ENCODE measurements around the gene NPAS3.

NPAS3 gene

DNA sequence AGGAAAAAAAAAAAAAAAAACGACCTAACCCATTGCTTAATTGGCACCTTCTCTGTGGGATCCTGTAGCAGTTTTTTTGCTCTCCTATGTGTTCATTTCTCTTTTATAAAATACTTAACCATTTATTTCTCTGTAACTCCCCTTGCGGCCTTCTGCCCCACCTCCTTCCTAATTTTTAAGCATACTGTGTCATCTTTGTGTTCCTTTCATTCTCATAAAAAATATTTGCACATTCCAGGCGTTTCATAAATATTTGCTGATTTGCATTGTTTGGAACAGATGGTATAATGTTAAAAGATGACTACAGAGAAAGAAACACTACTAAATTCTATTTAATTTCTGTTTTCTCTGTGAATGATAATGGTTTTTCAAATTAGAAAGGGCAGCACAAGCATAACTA lies 77.9 kb downstream of the NPAS3 start:
- no peaks in the 10 kb centered on the region for H3K27me3 ChIP-seq (ENCODE audit: control insufficient read depth, insufficient read depth, low read length)
- no peaks in the 10 kb centered on the region for H3K36me3 ChIP-seq (ENCODE audit: control insufficient read depth, insufficient read depth, low read length)
- H3K4me1 ChIP-seq (ENCODE audit: control insufficient read depth, insufficient read depth, low read length) = no peaks in the 10 kb centered on the region
- H3K4me3 ChIP-seq (ENCODE audit: low read depth, low read length) = no peak overlapping the region
- H3K9me3 ChIP-seq (ENCODE audit: control insufficient read depth, insufficient read depth, low read depth, low read length) = no peaks in the 10 kb centered on the region
- H3K27ac ChIP-seq (ENCODE audit: low read depth, low read length) = no peak overlapping the region
- no peak overlapping the region for H3K9ac ChIP-seq (ENCODE audit: low read length)

DNA sequence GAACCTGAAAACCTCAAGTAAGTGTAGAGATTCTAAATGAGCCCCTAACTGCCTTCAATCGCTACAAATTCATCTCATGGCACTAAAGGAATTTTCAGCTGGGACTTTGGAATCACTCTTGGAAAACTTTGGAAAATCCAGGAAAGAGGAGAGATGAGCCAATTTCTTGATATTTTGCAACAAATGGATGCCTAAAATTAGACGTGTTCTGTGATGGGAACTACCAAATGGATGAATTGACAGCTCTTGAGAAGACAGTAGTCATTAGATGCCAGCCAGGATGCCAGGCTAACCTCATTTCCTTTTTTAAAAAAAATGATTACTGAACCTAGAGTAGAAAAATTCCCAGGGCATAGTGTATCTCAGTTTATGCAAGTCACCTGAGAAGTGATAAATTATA lies 78.3 kb downstream of the NPAS3 start:
- H3K27me3 ChIP-seq (ENCODE audit: control insufficient read depth, insufficient read depth, low read length) = no peaks in the 10 kb centered on the region
- no peak overlapping the region for H3K27ac ChIP-seq (ENCODE audit: low read depth, low read length)
- no peaks in the 10 kb centered on the region for H3K36me3 ChIP-seq (ENCODE audit: control insufficient read depth, insufficient read depth, low read length)
- H3K9ac ChIP-seq (ENCODE audit: low read length) = no peak overlapping the region
- no peak overlapping the region for H3K4me3 ChIP-seq (ENCODE audit: low read depth, low read length)
- H3K9me3 ChIP-seq (ENCODE audit: control insufficient read depth, insufficient read depth, low read depth, low read length) = no peaks in the 10 kb centered on the region
- H3K4me1 ChIP-seq (ENCODE audit: control insufficient read depth, insufficient read depth, low read length) = no peaks in the 10 kb centered on the region

DNA sequence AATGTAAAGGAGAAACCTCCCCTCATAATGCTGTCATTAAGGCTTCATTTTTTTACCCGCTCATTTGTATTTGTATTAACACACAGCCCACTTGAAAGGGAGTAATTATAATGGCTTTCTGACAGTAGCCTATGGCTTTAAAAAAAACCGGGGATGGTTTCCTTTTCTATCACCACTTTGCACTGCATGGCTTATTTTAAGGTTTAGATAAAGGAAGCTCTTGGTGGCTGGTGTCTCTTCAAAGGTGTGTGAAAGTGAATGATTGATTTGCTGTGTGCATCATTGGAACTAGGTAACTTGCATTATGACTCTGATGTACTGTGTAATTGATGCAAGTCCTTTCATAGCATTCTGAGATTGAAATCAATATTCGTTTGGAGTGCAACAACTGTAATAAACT lies 80.7 kb downstream of the NPAS3 start:
- H3K36me3 ChIP-seq (ENCODE audit: control insufficient read depth, insufficient read depth, low read length) = no peaks in the 10 kb centered on the region
- H3K27me3 ChIP-seq (ENCODE audit: control insufficient read depth, insufficient read depth, low read length) = no peaks in the 10 kb centered on the region
- H3K27ac ChIP-seq (ENCODE audit: low read depth, low read length) = no peak overlapping the region
- no peaks in the 10 kb centered on the region for H3K4me1 ChIP-seq (ENCODE audit: control insufficient read depth, insufficient read depth, low read length)
- no peak overlapping the region for H3K9ac ChIP-seq (ENCODE audit: low read length)
- no peaks in the 10 kb centered on the region for H3K9me3 ChIP-seq (ENCODE audit: control insufficient read depth, insufficient read depth, low read depth, low read length)
- no peak overlapping the region for H3K4me3 ChIP-seq (ENCODE audit: low read depth, low read length)

DNA sequence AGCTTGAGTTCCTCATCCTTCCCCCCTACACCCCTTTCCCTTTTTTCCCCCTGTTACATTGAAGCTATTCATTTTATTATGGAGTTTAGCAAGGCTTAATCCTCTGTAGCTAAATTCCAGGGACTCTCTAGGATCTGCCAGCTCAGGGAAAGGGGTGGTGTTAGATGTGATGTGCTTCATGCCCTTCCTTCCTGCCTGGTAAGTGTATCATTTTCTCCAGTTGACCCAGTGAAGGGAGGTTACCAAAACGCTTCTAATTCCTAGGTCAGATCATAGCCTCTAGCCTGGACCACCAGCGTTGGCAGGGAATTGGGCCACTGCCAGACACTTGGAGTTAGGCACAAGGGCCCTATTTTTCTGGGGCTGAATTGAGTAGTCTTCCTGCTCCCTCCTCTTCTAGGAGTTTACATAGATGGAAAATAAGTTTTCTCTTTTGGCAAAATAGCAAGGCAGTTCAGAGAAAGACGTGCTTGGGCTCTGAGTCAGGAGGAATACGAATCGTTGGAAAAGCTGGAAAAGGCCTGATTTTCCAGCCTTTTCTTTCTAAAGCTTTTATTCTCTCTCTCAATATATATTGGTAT lies 88.3 kb downstream of the NPAS3 start:
- Histone ChIP-seq H3K36me3 (ENCODE audit: control insufficient read depth, insufficient read depth, low read length) (no peaks in the 10 kb centered on the region), H3K27ac (ENCODE audit: low read depth, low read length) (no peak overlapping the region), H3K27me3 (ENCODE audit: control insufficient read depth, insufficient read depth, low read length) (no peaks in the 10 kb centered on the region), H3K9me3 (ENCODE audit: control insufficient read depth, insufficient read depth, low read depth, low read length) (no peaks in the 10 kb centered on the region), H3K4me1 (ENCODE audit: control insufficient read depth, insufficient read depth, low read length) (no peaks in the 10 kb centered on the region), H3K9ac (ENCODE audit: low read length) (no peak overlapping the region), H3K4me3 (ENCODE audit: low read depth, low read length) (no peak overlapping the region)

DNA sequence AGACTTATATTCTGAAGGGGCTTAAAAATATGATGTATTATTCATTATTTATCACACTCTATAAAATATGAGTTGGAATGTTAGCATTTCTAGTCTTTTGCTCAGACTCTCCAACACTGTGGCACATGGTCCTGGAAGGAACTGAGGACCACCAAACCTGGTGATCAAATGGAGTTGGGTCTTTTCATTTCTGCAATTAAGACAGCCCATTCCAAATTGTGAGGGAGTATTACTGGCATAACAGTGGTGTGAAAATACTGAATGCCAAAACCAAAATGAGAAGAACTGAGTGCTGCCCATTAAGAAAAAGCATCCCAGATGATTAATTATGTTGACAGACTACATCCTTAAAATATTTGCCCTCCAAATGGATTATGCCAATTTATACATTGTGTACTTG lies 90.8 kb downstream of the NPAS3 start:
- Histone ChIP-seq H3K27me3 (ENCODE audit: control insufficient read depth, insufficient read depth, low read length) (no peaks in the 10 kb centered on the region), H3K9ac (ENCODE audit: low read length) (no peak overlapping the region), H3K27ac (ENCODE audit: low read depth, low read length) (no peak overlapping the region), H3K4me3 (ENCODE audit: low read depth, low read length) (no peak overlapping the region), H3K9me3 (ENCODE audit: control insufficient read depth, insufficient read depth, low read depth, low read length) (no peaks in the 10 kb centered on the region), H3K4me1 (ENCODE audit: control insufficient read depth, insufficient read depth, low read length) (no peaks in the 10 kb centered on the region), H3K36me3 (ENCODE audit: control insufficient read depth, insufficient read depth, low read length) (no peaks in the 10 kb centered on the region)

DNA sequence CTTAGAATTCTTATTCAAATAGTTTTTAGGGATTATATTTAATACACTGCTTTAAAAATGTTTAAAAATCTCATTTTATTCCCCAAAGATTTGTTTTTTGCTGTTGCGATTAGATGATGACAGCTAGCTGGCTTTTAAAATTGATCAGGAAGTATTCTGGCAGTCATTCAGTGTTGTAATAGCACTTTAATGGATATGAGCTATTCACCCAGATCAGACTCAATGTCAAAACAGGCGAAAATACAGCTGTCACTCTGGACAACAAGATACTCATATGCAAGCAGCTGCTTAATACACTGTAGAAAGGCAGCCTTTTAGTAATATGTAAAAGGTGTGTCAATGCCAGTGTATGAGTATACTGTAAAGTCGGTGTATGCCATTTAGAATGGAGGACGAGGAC lies 91.7 kb downstream of the NPAS3 start:
- Histone ChIP-seq H3K27me3 (ENCODE audit: control insufficient read depth, insufficient read depth, low read length) (no peaks in the 10 kb centered on the region), H3K9ac (ENCODE audit: low read length) (no peak overlapping the region), H3K27ac (ENCODE audit: low read depth, low read length) (no peak overlapping the region), H3K4me1 (ENCODE audit: control insufficient read depth, insufficient read depth, low read length) (no peaks in the 10 kb centered on the region), H3K4me3 (ENCODE audit: low read depth, low read length) (no peak overlapping the region), H3K9me3 (ENCODE audit: control insufficient read depth, insufficient read depth, low read depth, low read length) (no peaks in the 10 kb centered on the region), H3K36me3 (ENCODE audit: control insufficient read depth, insufficient read depth, low read length) (no peaks in the 10 kb centered on the region)

DNA sequence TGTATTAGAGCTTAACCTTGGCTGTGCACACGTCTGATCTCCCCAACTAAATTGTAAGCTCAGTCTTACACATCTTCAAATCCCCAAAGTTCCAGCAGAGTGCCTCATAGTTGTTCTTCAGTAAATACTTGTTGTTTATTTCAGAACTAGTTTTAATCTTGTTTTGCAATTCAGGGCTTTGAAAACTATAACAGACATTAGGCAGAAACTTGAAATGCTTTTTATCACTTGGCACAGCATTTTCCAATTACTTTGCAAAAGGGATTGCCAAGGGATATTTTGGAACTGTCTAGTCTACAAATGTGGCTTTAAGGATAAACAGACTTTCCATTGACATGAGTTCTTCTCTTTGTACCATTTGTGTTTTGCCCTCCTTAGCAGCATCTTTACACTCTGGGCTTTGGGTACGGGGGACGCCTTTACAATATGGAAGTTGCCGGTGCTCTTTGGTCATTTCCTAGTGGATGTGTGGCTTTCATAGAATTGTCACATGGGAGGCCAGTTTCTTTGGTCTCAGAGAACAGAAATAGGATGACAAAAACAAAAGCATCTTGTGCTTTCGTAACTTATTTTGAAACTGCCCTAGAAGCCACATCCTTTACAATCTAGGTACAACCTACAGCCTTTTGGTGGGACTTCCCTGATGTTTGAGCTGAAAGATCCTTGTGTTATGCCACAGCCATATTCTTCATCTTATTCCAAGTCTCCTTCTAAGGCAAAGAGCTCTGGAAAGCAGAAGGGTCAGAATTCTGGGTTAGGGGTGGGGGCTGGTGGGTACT lies 96.9 kb downstream of the NPAS3 start:
- no peaks in the 10 kb centered on the region for H3K36me3 ChIP-seq (ENCODE audit: control insufficient read depth, insufficient read depth, low read length)
- no peak overlapping the region for H3K4me3 ChIP-seq (ENCODE audit: low read depth, low read length)
- H3K4me1 ChIP-seq (ENCODE audit: control insufficient read depth, insufficient read depth, low read length) = no peaks in the 10 kb centered on the region
- H3K27me3 ChIP-seq (ENCODE audit: control insufficient read depth, insufficient read depth, low read length) = no peaks in the 10 kb centered on the region
- H3K9me3 ChIP-seq (ENCODE audit: control insufficient read depth, insufficient read depth, low read depth, low read length) = no peaks in the 10 kb centered on the region
- no peak overlapping the region for H3K27ac ChIP-seq (ENCODE audit: low read depth, low read length)
- no peak overlapping the region for H3K9ac ChIP-seq (ENCODE audit: low read length)

DNA sequence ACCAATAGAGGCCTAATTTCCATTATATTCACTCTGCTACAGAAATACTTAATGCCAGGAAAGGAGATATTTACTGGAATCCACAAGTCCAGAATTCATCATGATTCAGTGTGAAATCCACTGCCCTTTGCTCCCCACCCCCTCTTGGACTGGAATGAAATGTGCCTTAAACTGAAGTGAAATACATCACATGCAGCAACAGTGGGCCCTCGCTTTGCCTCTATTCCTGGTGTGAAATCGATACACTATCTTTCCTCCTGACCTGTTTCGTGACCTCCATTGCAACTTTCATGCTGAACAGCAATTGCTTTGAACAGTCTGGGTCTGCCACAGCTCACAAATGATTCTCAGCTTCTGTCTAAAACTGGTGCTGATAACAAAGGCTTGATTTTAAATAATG lies 100.6 kb downstream of the NPAS3 start:
- H3K27ac ChIP-seq (ENCODE audit: low read depth, low read length) = no peak overlapping the region
- H3K36me3 ChIP-seq (ENCODE audit: control insufficient read depth, insufficient read depth, low read length) = no peaks in the 10 kb centered on the region
- no peaks in the 10 kb centered on the region for H3K27me3 ChIP-seq (ENCODE audit: control insufficient read depth, insufficient read depth, low read length)
- H3K4me3 ChIP-seq (ENCODE audit: low read depth, low read length) = no peak overlapping the region
- H3K4me1 ChIP-seq (ENCODE audit: control insufficient read depth, insufficient read depth, low read length) = no peaks in the 10 kb centered on the region
- peaks cover 8% of the 10 kb centered on the region for H3K9me3 ChIP-seq (ENCODE audit: control insufficient read depth, insufficient read depth, low read depth, low read length)
- no peak overlapping the region for H3K9ac ChIP-seq (ENCODE audit: low read length)

DNA sequence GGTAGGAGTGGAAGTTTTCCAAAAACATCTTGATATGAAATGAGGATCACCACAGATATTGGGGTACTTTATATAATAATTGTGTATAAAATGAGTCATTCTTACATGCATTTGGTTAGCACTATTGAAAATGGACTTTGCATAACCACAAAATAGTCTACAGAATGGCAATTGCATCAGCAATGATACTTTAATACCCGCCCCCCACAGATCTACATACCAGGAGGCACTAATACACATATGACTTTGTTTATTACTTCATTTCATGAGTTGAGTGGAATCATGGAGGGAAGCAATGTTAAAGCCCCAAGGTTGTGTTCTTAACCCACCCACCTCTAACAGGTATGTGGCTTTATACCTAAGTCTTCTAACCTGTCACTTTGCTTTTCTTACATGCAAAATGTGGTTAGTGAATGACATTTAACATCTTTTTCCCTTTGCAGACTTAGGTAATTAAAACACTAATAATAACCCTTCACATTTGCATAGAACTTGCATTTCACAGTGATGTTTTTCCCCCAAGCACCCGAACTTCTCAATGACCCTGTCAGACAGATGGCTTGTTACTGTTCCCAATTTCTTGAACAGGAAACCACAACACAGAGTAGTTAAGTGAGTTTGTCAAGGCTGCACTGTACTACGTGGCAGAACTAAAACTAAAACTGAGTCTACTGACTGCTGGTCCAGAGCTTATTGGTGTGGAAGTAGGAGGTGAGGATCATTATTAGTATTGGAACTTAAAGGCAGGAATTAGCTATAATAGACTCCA lies 101.9 kb downstream of the NPAS3 start:
- H3K9ac ChIP-seq (ENCODE audit: low read length) = no peak overlapping the region
- no peak overlapping the region for H3K27ac ChIP-seq (ENCODE audit: low read depth, low read length)
- no peaks in the 10 kb centered on the region for H3K27me3 ChIP-seq (ENCODE audit: control insufficient read depth, insufficient read depth, low read length)
- peaks cover 13% of the 10 kb centered on the region for H3K9me3 ChIP-seq (ENCODE audit: control insufficient read depth, insufficient read depth, low read depth, low read length)
- H3K4me1 ChIP-seq (ENCODE audit: control insufficient read depth, insufficient read depth, low read length) = no peaks in the 10 kb centered on the region
- no peaks in the 10 kb centered on the region for H3K36me3 ChIP-seq (ENCODE audit: control insufficient read depth, insufficient read depth, low read length)
- H3K4me3 ChIP-seq (ENCODE audit: low read depth, low read length) = no peak overlapping the region

DNA sequence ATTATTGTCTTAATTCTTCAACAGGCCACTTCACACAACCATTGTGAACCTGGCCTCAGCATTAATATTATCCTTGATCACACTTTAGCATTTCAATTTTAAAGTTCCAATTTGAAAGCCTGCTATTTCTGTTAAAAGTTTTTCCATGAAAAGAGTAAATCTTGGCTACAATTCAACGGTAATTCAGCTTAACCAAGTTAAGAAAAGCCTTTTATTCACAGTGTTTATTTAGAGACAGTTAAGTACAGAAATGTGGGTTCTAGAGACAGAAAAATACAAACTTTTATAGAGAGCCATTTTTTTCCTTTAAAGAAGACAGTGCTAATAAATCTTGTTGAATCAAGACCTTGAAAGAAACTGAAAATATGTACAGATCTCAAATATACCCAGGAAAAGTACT lies 103.9 kb downstream of the NPAS3 start:
- H3K4me3 ChIP-seq (ENCODE audit: low read depth, low read length) = no peak overlapping the region
- no peaks in the 10 kb centered on the region for H3K36me3 ChIP-seq (ENCODE audit: control insufficient read depth, insufficient read depth, low read length)
- peaks cover 13% of the 10 kb centered on the region for H3K9me3 ChIP-seq (ENCODE audit: control insufficient read depth, insufficient read depth, low read depth, low read length)
- no peaks in the 10 kb centered on the region for H3K4me1 ChIP-seq (ENCODE audit: control insufficient read depth, insufficient read depth, low read length)
- H3K27me3 ChIP-seq (ENCODE audit: control insufficient read depth, insufficient read depth, low read length) = no peaks in the 10 kb centered on the region
- H3K27ac ChIP-seq (ENCODE audit: low read depth, low read length) = no peak overlapping the region
- no peak overlapping the region for H3K9ac ChIP-seq (ENCODE audit: low read length)

DNA sequence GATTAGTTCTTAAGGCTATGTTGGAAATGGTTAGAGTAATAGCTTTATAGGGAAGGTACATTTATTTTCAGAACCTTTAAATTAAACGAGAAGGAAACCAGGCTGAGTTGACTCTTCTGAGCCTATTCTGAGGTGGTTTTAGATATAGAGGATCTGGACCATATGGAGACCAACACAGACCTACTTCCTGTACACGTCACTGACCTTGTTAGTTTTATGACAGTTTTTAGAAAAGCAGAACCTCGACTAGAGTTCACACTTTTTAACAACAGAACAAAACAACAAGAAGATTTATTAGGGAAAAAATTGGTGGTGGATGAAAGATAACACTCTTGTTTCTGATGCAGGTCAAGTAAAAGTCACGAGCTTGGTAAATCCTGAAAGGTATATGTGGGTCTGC lies 107.1 kb downstream of the NPAS3 start:
- no peak overlapping the region for H3K27ac ChIP-seq (ENCODE audit: low read depth, low read length)
- H3K4me1 ChIP-seq (ENCODE audit: control insufficient read depth, insufficient read depth, low read length) = no peaks in the 10 kb centered on the region
- no peaks in the 10 kb centered on the region for H3K27me3 ChIP-seq (ENCODE audit: control insufficient read depth, insufficient read depth, low read length)
- H3K9ac ChIP-seq (ENCODE audit: low read length) = no peak overlapping the region
- peaks cover 13% of the 10 kb centered on the region for H3K9me3 ChIP-seq (ENCODE audit: control insufficient read depth, insufficient read depth, low read depth, low read length)
- no peaks in the 10 kb centered on the region for H3K36me3 ChIP-seq (ENCODE audit: control insufficient read depth, insufficient read depth, low read length)
- no peak overlapping the region for H3K4me3 ChIP-seq (ENCODE audit: low read depth, low read length)

Measured in HUES6 (cell line).